CD4-positive, alpha-beta T cell (primary cell): ENCODE results near the gene EEF1A2. TPM values are rescaled to one million over a fixed set of nuclear protein-coding genes. Genes with fewer than 3 reads are reported as not detected.

Source experiments
- ATAC-seq: fragments of 200-7000 bp; cut with Tn5 transposase; one replicate; pipeline ENCODE4 v1.10.0; 2022; ENCODE audit warnings: mild to moderate bottlenecking; ENCODE audit not compliant: poor library complexity
- CTCF ChIA-PET: fragments of 350-600 bp; sonication (Branson Sonifier 250); formaldehyde crosslinking; loops from one replicate; lab custom pipeline; 2021; ENCODE audit warnings: antibody characterized with exemption, inconsistent platforms; lab: Charles Lee
- POLR2A ChIA-PET: fragments of 350-600 bp; sonication (Branson Sonifier 250); formaldehyde crosslinking; loops from one replicate; lab custom pipeline; 2021; ENCODE audit warnings: antibody characterized with exemption, inconsistent platforms; lab: Charles Lee
- DNase-seq, 14 experiments: peaks; one replicate each; pipeline ENCODE4 v3.0.0-alpha.2; 2013 to 2020; ENCODE audit warnings: mixed read lengths in 2 of 14
- H3K27ac ChIP-seq, 2 donors: one replicate each; pipeline versions ENCODE4 v1.5.1 to v1.7.0; 2013; ENCODE audit warnings: low read length in 2 of 2, low read depth in 1 of 2, mild to moderate bottlenecking in 1 of 2
- H3K27me3 ChIP-seq, 2 experiments: 1 replicate in 1 of 2; 2 replicates in 1 of 2; pipeline versions ENCODE4 v1.6.1 to v1.7.0; 2013; ENCODE audit warnings: low read length in 2 of 2, control low read depth in 1 of 2, mild to moderate bottlenecking in 1 of 2, moderate library complexity in 1 of 2; ENCODE audit not compliant: insufficient read depth in 2 of 2, control insufficient read depth in 1 of 2
- H3K36me3 ChIP-seq: one replicate; pipeline ENCODE4 v1.6.1; 2013; ENCODE audit warnings: low read length, control low read depth; ENCODE audit not compliant: insufficient read depth
- H3K4me1 ChIP-seq: one replicate; pipeline ENCODE4 v1.6.1; 2013; ENCODE audit warnings: low read length, control low read depth; ENCODE audit not compliant: insufficient read depth
- H3K4me3 ChIP-seq: one replicate; pipeline ENCODE4 v1.5.1; 2013; ENCODE audit warnings: mild to moderate bottlenecking, low read length, moderate library complexity
- H3K9me3 ChIP-seq, 2 experiments: 1 replicate in 1 of 2; 2 replicates in 1 of 2; pipeline versions ENCODE4 v1.6.1 to v1.7.0; 2013; ENCODE audit warnings: low read length in 2 of 2, mild to moderate bottlenecking in 2 of 2, control low read depth in 1 of 2, moderate library complexity in 1 of 2; ENCODE audit not compliant: control insufficient read depth in 1 of 2, insufficient read depth in 1 of 2
- H3K27ac Mint-ChIP-seq: one replicate; pipeline ENCODE4 v1.8.0; 2020; ENCODE audit warnings: mixed read lengths
- H3K27me3 Mint-ChIP-seq: one replicate; pipeline ENCODE4 v1.8.0; 2021; ENCODE audit warnings: mixed read lengths
- H3K36me3 Mint-ChIP-seq: one replicate; pipeline ENCODE4 v1.8.0; 2021; ENCODE audit warnings: low read depth, mixed read lengths
- H3K4me1 Mint-ChIP-seq: one replicate; pipeline ENCODE4 v1.8.0; 2021; ENCODE audit warnings: low read depth, mixed read lengths
- H3K4me3 Mint-ChIP-seq: one replicate; pipeline ENCODE4 v1.8.0; 2020; ENCODE audit warnings: mild to moderate bottlenecking, mixed read lengths
- H3K9me3 Mint-ChIP-seq: one replicate; pipeline ENCODE4 v1.8.0; 2020; ENCODE audit warnings: mixed read lengths
- CTCF ChIP-seq: fragments of 200-600 bp; IDR thresholded peaks from one replicate; pipeline ENCODE4 v1.8.0; 2022; ENCODE audit warnings: antibody characterized with exemption, mild to moderate bottlenecking
- intact Hi-C, 2 experiments: fragments of 100-400 bp; cut with DNase I in 1 of 2; cut with micrococcal nuclease in 1 of 2; formaldehyde crosslinking; loops; one replicate each; pipeline versions ENCODE4 v1.15.1 to v1.9.0; 2023 to 2025; cut with DNase I, micrococcal nuclease
- total RNA-seq, 174 experiments: library from RNA in 2 of 174; stranded (reverse) in 2 of 174; gene quantifications; one replicate each; pipeline ENCODE4 v1.2.3 and lab custom pipeline; 2021 to 2026

The EEF1A2 gene
- total RNA-seq, 2 experiments from 2014 or later = 0.92 to 1.1 TPM

- Histone ChIP-seq H3K27me3 (peaks cover 24 to 32% of the 10 kb centered on the region in 2 experiments), H3K36me3 (no peaks in the 10 kb centered on the region), H3K9me3 (peaks cover 0 to 21% of the 10 kb centered on the region in 2 experiments), H3K4me1 (peaks cover 12% of the 10 kb centered on the region), H3K4me3 (no peak overlapping the region), H3K27ac (no peak overlapping the region)
- Mint-ChIP-seq H3K27me3 (peaks cover 24% of the 10 kb centered on the region), H3K36me3 (no peaks in the 10 kb centered on the region), H3K4me3 (no peak overlapping the region), H3K4me1 (no peaks in the 10 kb centered on the region), H3K9me3 (no peaks in the 10 kb centered on the region), H3K27ac (no peak overlapping the region)
- CTCF ChIA-PET = no interaction called here
- ATAC-seq (no peak), DNase-seq (no peak)
- POLR2A ChIA-PET = no interaction called here
- TF ChIP-seq CTCF = no peak
- intact Hi-C loops = no loop called here
These were observed 39.9 kb downstream of the EEF1A2 start for GRCh38 chr20:63459070-63459380.

GRCh38 chr20:63458170-63459069 lies 40.5 kb downstream of the EEF1A2 start:
- H3K27me3 ChIP-seq = peaks cover 22 to 32% of the 10 kb centered on the region in 2 experiments
- H3K4me1 Mint-ChIP-seq = no peaks in the 10 kb centered on the region

GRCh38 chr20:63457737-63458136 lies 41.1 kb downstream of the EEF1A2 start:
- Histone ChIP-seq H3K27ac (no peak overlapping the region), H3K4me1 (peaks cover 23% of the 10 kb centered on the region), H3K4me3 (no peak overlapping the region), H3K27me3 (peaks cover 23 to 27% of the 10 kb centered on the region in 2 experiments), H3K36me3 (no peaks in the 10 kb centered on the region), H3K9me3 (peaks cover 0 to 25% of the 10 kb centered on the region in 2 experiments)
- Mint-ChIP-seq H3K27ac (no peak overlapping the region), H3K36me3 (no peaks in the 10 kb centered on the region), H3K9me3 (no peaks in the 10 kb centered on the region), H3K4me3 (no peak overlapping the region), H3K4me1 (no peaks in the 10 kb centered on the region), H3K27me3 (peaks cover 21% of the 10 kb centered on the region)
- ChIA-PET POLR2A (no interaction called here), CTCF (no interaction called here)
- intact Hi-C loops = no loop called here
- TF ChIP-seq CTCF = no peak
- DNase-seq = peak in 1 of 14 experiments; percentile 11
- ATAC-seq = no peak

More at GRCh38 chr20:63458170-63459069, 40.5 kb downstream of the EEF1A2 start:
- no peak for DNase-seq
- Histone ChIP-seq H3K4me1 (peaks cover 18% of the 10 kb centered on the region), H3K9me3 (peaks cover 0 to 21% of the 10 kb centered on the region in 2 experiments), H3K4me3 (no peak overlapping the region), H3K36me3 (no peaks in the 10 kb centered on the region), H3K27ac (no peak overlapping the region)
- Mint-ChIP-seq H3K9me3 (no peaks in the 10 kb centered on the region), H3K27me3 (peaks cover 22% of the 10 kb centered on the region), H3K4me3 (no peak overlapping the region), H3K36me3 (no peaks in the 10 kb centered on the region), H3K27ac (no peak overlapping the region)
- ChIA-PET CTCF (no interaction called here), POLR2A (no interaction called here)
- TF ChIP-seq CTCF = no peak
- ATAC-seq = no peak
- intact Hi-C loops = no loop called here
